Mucosa of descending colon (tissue), 3 donors: ENCODE results near the gene CDIPT. TPM values are rescaled to one million over a fixed set of nuclear protein-coding genes. Genes with fewer than 3 reads are reported as not detected.

Experiments
- ATAC-seq: fragments of 200-7000 bp; cut with Tn5 transposase; one replicate; pipeline ENCODE4 v1.9.1; 2020; ENCODE audit warnings: mild to moderate bottlenecking, moderate library complexity
- DNase-seq, 3 donors: peaks; one replicate each; pipeline ENCODE4 v3.0.0-alpha.2; 2020
- H3K36me3 ChIP-seq: fragments of 200-600 bp; one replicate; pipeline ENCODE4 v1.8.0; 2021; ENCODE audit warnings: low read depth, mild to moderate bottlenecking
- H3K4me1 ChIP-seq: fragments of 200-600 bp; one replicate; pipeline ENCODE4 v1.8.0; 2021; ENCODE audit warnings: low read depth, mild to moderate bottlenecking
- H3K4me3 ChIP-seq: fragments of 200-600 bp; one replicate; pipeline ENCODE4 v1.8.0; 2021; ENCODE audit warnings: mild to moderate bottlenecking
- H3K9me3 ChIP-seq: fragments of 200-600 bp; one replicate; pipeline ENCODE4 v1.8.0; 2021; ENCODE audit warnings: mild to moderate bottlenecking
- CTCF ChIP-seq: fragments of 200-600 bp; IDR thresholded peaks from one replicate; pipeline ENCODE4 v1.8.0; 2022; ENCODE audit warnings: antibody characterized with exemption, mild to moderate bottlenecking
- intact Hi-C, 2 donors: fragments of 100-400 bp; cut with DNase I in 1 of 2; cut with micrococcal nuclease in 1 of 2; formaldehyde crosslinking; loops; one replicate each; pipeline versions ENCODE4 v1.11.0 to v1.11.1; 2022; cut with DNase I, micrococcal nuclease
- total RNA-seq, 3 donors: library from RNA; stranded (reverse); fragmentation: NEBNext Ultra II Directional in 2 of 3; extraction: Animal tissue kit (Norgen Biotek cat#: 25700) in 2 of 3; gene quantifications; one replicate each; pipeline versions ENCODE4 v1.2.1 to v1.2.4, GENCODE V29; 2021 to 2023
- donor health status: DM: no; HTN: no; CAD: no; lungs with moderate emphysema.
- donor health status: DM: no; HTN: no; CAD: no.
- donor health status: DM: no; HTN: yes; CAD: no.

The CDIPT gene
- total RNA-seq, 3 donors from 2014 or later = 53.1 to 102 (median 90.5) TPM

GRCh38 chr16:29825145-29826044 is 37.6 kb downstream of the CDIPT start:
- Histone ChIP-seq H3K9me3 (no peaks in the 10 kb centered on the region), H3K4me1 (peaks cover 89% of the 10 kb centered on the region), H3K36me3 (no peaks in the 10 kb centered on the region), H3K4me3 (no peak overlapping the region)
- TF ChIP-seq CTCF = no peak
- intact Hi-C loops = no loop called here
- DNase-seq (peak; percentile 59 to 73 (median 66)), ATAC-seq (peak; percentile 37)

- ATAC-seq (no peak), DNase-seq (no peak)
- Histone ChIP-seq H3K9me3 (no peaks in the 10 kb centered on the region), H3K36me3 (no peaks in the 10 kb centered on the region), H3K4me3 (no peak overlapping the region), H3K4me1 (peaks cover 88% of the 10 kb centered on the region)
- intact Hi-C loops = no loop called here
- no peak for TF ChIP-seq CTCF
Observed at GRCh38 chr16:29824589-29825144, 38.4 kb downstream of the CDIPT start.

- H3K4me3 ChIP-seq = no peak overlapping the region
- H3K36me3 ChIP-seq = no peaks in the 10 kb centered on the region
- ATAC-seq (peak; percentile 48), DNase-seq (peak; percentile 59 to 67 (median 64))
- H3K4me1 ChIP-seq = peaks cover 86% of the 10 kb centered on the region
- no peaks in the 10 kb centered on the region for H3K9me3 ChIP-seq
- no peak for TF ChIP-seq CTCF
- intact Hi-C loops = no loop called here
Observed at GRCh38 chr16:29821643-29822115, 41.3 kb downstream of the CDIPT start.

- Histone ChIP-seq H3K4me3 (peak overlapping the region; percentile 74), H3K36me3 (no peaks in the 10 kb centered on the region), H3K4me1 (peaks cover 79% of the 10 kb centered on the region), H3K9me3 (no peaks in the 10 kb centered on the region)
- ATAC-seq (peak; percentile 67), DNase-seq (peak; percentile 91 to 94 (median 93))
- intact Hi-C loops = no loop called here
- no peak for TF ChIP-seq CTCF
Observed at GRCh38 chr16:29820730-29821642, 42.0 kb downstream of the CDIPT start.

GRCh38 chr16:29820271-29820701 is 42.7 kb downstream of the CDIPT start, which contains the start of gene MVP:
Gene MVP, plus strand, starts transcription at chr16:29820462. Its CDS starts 10,088 bp downstream, at chr16:29830550.
- intact Hi-C loops = no loop called here
- peak; percentile 84 to 91 (median 88) for DNase-seq
- peak within 1 kb of the TSS; percentile 74 for H3K4me3 ChIP-seq
- peaks cover 73% of the 10 kb centered on the region for H3K4me1 ChIP-seq
- H3K36me3 ChIP-seq = no peaks in the 10 kb centered on the region
- H3K9me3 ChIP-seq = no peaks in the 10 kb centered on the region
- TF ChIP-seq CTCF = no peak
- peak; percentile 44 for ATAC-seq
